Ascending aorta (tissue), 2 donors: ENCODE results near the gene DNAJC8. TPM values are rescaled to one million over a fixed set of nuclear protein-coding genes. Genes with fewer than 3 reads are reported as not detected.

Experiments used
- DNase-seq, 2 donors: peaks; one replicate each; pipeline ENCODE4 v3.0.0-alpha.2; 2019; ENCODE audit warnings: low spot score in 2 of 2
- H3K27ac ChIP-seq, 2 donors: fragments of 200-600 bp; sonication (generic); one replicate each; pipeline ENCODE4 v1.5.1; 2016 to 2017; ENCODE audit warnings: mild to moderate bottlenecking in 1 of 2
- H3K27me3 ChIP-seq: fragments of 200-600 bp; sonication (generic); one replicate; pipeline ENCODE4 v1.5.1; 2017
- H3K36me3 ChIP-seq, 2 donors: fragments of 200-600 bp; sonication (generic); one replicate each; pipeline ENCODE4 v1.5.1; 2016
- H3K4me1 ChIP-seq, 2 donors: fragments of 200-600 bp; sonication (generic); one replicate each; pipeline ENCODE4 v1.5.1; 2016 to 2017; ENCODE audit warnings: mild to moderate bottlenecking in 1 of 2
- H3K4me3 ChIP-seq, 2 donors: fragments of 200-600 bp; sonication (generic); one replicate each; pipeline ENCODE4 v1.5.1; 2016 to 2017; ENCODE audit warnings: mild to moderate bottlenecking in 1 of 2
- H3K9me3 ChIP-seq, 2 donors: fragments of 200-600 bp; sonication (generic); one replicate each; pipeline ENCODE4 v1.5.1; 2016
- CTCF ChIP-seq, 3 experiments: fragments of 200-600 bp in 2 of 3; fragments of 450-650 bp in 1 of 3; sonication (generic) in 2 of 3; IDR thresholded peaks; one replicate each; pipeline ENCODE4 v1.5.1; 2016 to 2019; ENCODE audit warnings: antibody characterized with exemption in 3 of 3, mild to moderate bottlenecking in 1 of 3, moderate library complexity in 1 of 3
- intact Hi-C: fragments of 100-400 bp; cut with DNase I; formaldehyde crosslinking; loops from one replicate; pipeline ENCODE4 v1.15.1; 2023
- total RNA-seq: library from RNA; depleted of rRNA; stranded (reverse); fragments of >200 nt; gene quantifications from one replicate; pipeline ENCODE4 v1.1.0, GENCODE V29; 2016

Gene DNAJC8
- total RNA-seq, 1 donor from 2014 or later: 65.2 TPM

GRCh38 chr1:28193701-28194161 is 39.1 kb downstream of the DNAJC8 start:
- Histone ChIP-seq H3K27ac (no peak overlapping the region), H3K4me1 (no peaks in the 10 kb centered on the region), H3K4me3 (no peak overlapping the region), H3K36me3 (peaks cover 3 to 8% of the 10 kb centered on the region in 2 donors), H3K27me3 (no peaks in the 10 kb centered on the region), H3K9me3 (no peaks in the 10 kb centered on the region)
- intact Hi-C loops: no loop called here
- no peak for TF ChIP-seq CTCF (IDR thresholded peaks at IDR 0.05)
- peak in 1 of 2 donors; percentile 48 for DNase-seq

GRCh38 chr1:28190996-28191645 is 41.7 kb downstream of the DNAJC8 start:
- no peak overlapping the region for H3K27ac ChIP-seq
- intact Hi-C loops: no loop called here

GRCh38 chr1:28190337-28190979 is 42.4 kb downstream of the DNAJC8 start:
- H3K4me3 ChIP-seq: no peak overlapping the region
- no peaks in the 10 kb centered on the region for H3K36me3 ChIP-seq
- no peaks in the 10 kb centered on the region for H3K4me1 ChIP-seq
- H3K27me3 ChIP-seq: no peaks in the 10 kb centered on the region
- TF ChIP-seq CTCF (IDR thresholded peaks at IDR 0.05): no peak
- no peak overlapping the region for H3K27ac ChIP-seq
- no peak for DNase-seq
- H3K9me3 ChIP-seq: no peaks in the 10 kb centered on the region
- intact Hi-C loops: no loop called here

More at GRCh38 chr1:28190996-28191645, 41.7 kb downstream of the DNAJC8 start:
- no peaks in the 10 kb centered on the region for H3K27me3 ChIP-seq
- no peaks in the 10 kb centered on the region for H3K4me1 ChIP-seq
- TF ChIP-seq CTCF (IDR thresholded peaks at IDR 0.05): no peak
- no peaks in the 10 kb centered on the region for H3K36me3 ChIP-seq
- DNase-seq: peak in 1 of 2 donors; percentile 56
- no peaks in the 10 kb centered on the region for H3K9me3 ChIP-seq
- no peak overlapping the region for H3K4me3 ChIP-seq

GRCh38 chr1:28185071-28185470 is 47.8 kb downstream of the DNAJC8 start:
- no peaks in the 10 kb centered on the region for H3K36me3 ChIP-seq
- no peak overlapping the region for H3K27ac ChIP-seq
- H3K9me3 ChIP-seq: no peaks in the 10 kb centered on the region
- TF ChIP-seq CTCF (IDR thresholded peaks at IDR 0.05): no peak
- no peak overlapping the region for H3K4me3 ChIP-seq
- H3K27me3 ChIP-seq: no peaks in the 10 kb centered on the region
- intact Hi-C loops: no loop called here
- DNase-seq: no peak
- H3K4me1 ChIP-seq: no peaks in the 10 kb centered on the region

- Histone ChIP-seq H3K4me3 (no peak overlapping the region), H3K4me1 (no peaks in the 10 kb centered on the region), H3K27me3 (no peaks in the 10 kb centered on the region), H3K9me3 (no peaks in the 10 kb centered on the region), H3K27ac (no peak overlapping the region), H3K36me3 (no peaks in the 10 kb centered on the region)
- intact Hi-C loops: no loop called here
- DNase-seq: no peak
- TF ChIP-seq CTCF (IDR thresholded peaks at IDR 0.05): no peak
Measured at GRCh38 chr1:28180306-28181305, 52.2 kb downstream of the DNAJC8 start.
